HCT116 (cell line): ENCODE data around the gene PRRG1. TPM values are rescaled to one million over a fixed set of nuclear protein-coding genes. Genes with fewer than 3 reads are reported as not detected.
"Not testable (repeated sequence)": the region's sequence is repeated elsewhere in the genome, so short reads cannot be mapped to it uniquely, and the experiment has no call there.

ENCODE experiments used
- ATAC-seq: fragments of 200-7000 bp; cut with Tn5 transposase; 2 replicates; pipeline ENCODE4 v1.9.1; 2020; ENCODE audit warnings: mild to moderate bottlenecking, moderate library complexity
- BruUV-seq: library from RNA; stranded (reverse); fragments of 400-500 nt; replicated peaks from 2 replicates; lab custom pipeline; 2021; lab: Mats Ljungman, UMichigan
- CTCF ChIA-PET: fragments of 300-600 bp; sonication (Branson Sonifier 250); formaldehyde crosslinking; loops from one replicate; lab custom pipeline; 2021; ENCODE audit warnings: antibody characterized with exemption; lab: Charles Lee
- POLR2A ChIA-PET: fragments of 300-600, 350-600 bp; sonication (Branson Sonifier 250); formaldehyde crosslinking; loops from one replicate; lab custom pipeline; 2021; ENCODE audit warnings: antibody characterized with exemption; lab: Charles Lee
- RAD21 ChIA-PET, 2 experiments: fragments of 300-600 bp; sonication (Branson Sonifier 250); formaldehyde crosslinking; loops; one replicate each; lab custom pipeline; 2023; ENCODE audit warnings: low total read pairs in 2 of 2; ENCODE audit not compliant: uncharacterized antibody in 2 of 2, unreplicated experiment in 2 of 2, low non-redundant PET in 1 of 2; lab: Charles Lee
- DNase-seq: peaks from one replicate; pipeline ENCODE4 v3.0.0-alpha.2; 2010; ENCODE audit warnings: low read depth, low spot score
- H2AFZ ChIP-seq: fragments of 200-600 bp; shearing (Covaris generic), sonication (generic); 2 replicates; pipeline ENCODE4 v1.6.1; 2017; ENCODE audit warnings: low read depth, mixed run types, mixed read lengths, antibody characterized with exemption, low read length; ENCODE audit not compliant: poor library complexity, severe bottlenecking
- H3K27ac ChIP-seq: 2 replicates; pipeline ENCODE4 v1.5.1; 2012; ENCODE audit warnings: low read depth, low read length
- H3K27me3 ChIP-seq: fragments of 200-600 bp; sonication (generic); 2 replicates; pipeline ENCODE4 v1.6.1; 2016; ENCODE audit warnings: mixed run types, low read length, mixed read lengths; ENCODE audit not compliant: insufficient read depth
- H3K36me3 ChIP-seq, 2 experiments: fragments of 200-500 bp in 1 of 2; fragments of 200-600 bp in 1 of 2; sonication (Bioruptor generic) in 1 of 2; sonication (generic) in 1 of 2; 2 replicates each; pipeline versions ENCODE4 v1.5.1 to v1.6.1; 2014 to 2016; ENCODE audit warnings: low read length in 2 of 2, inconsistent platforms in 1 of 2, mixed read lengths in 1 of 2, mixed run types in 1 of 2; ENCODE audit not compliant: insufficient read depth in 2 of 2, control insufficient read depth in 1 of 2
- H3K4me1 ChIP-seq, 2 experiments: fragments of 200-600 bp in 1 of 2; sonication (generic) in 1 of 2; 2 replicates each; pipeline versions ENCODE4 v1.5.1 to v1.6.1; 2012 to 2017; ENCODE audit warnings: low read length in 2 of 2, inconsistent platforms in 1 of 2, mild to moderate bottlenecking in 1 of 2, mixed read lengths in 1 of 2, mixed run types in 1 of 2, moderate library complexity in 1 of 2; ENCODE audit not compliant: insufficient read depth in 2 of 2, control insufficient read depth in 1 of 2
- H3K4me2 ChIP-seq: fragments of 200-600 bp; sonication (generic); 2 replicates; pipeline ENCODE4 v1.6.1; 2017; ENCODE audit warnings: mixed run types, low read length, mixed read lengths
- H3K4me3 ChIP-seq, 2 experiments: fragments of 200-600 bp in 1 of 2; sonication (generic) in 1 of 2; replicated peaks in 1 of 2; 2 replicates each; pipeline ENCODE4 v1.5.1; 2011 to 2016; ENCODE audit warnings: low read length in 2 of 2, control low read depth in 1 of 2, low read depth in 1 of 2, mild to moderate bottlenecking in 1 of 2, mixed read lengths in 1 of 2, mixed run types in 1 of 2
- H3K79me2 ChIP-seq: fragments of 200-600 bp; sonication (generic); 2 replicates; pipeline ENCODE4 v1.6.1; 2017; ENCODE audit warnings: mild to moderate bottlenecking, mixed run types, low read length, moderate library complexity, mixed read lengths; ENCODE audit not compliant: insufficient read depth
- H3K9ac ChIP-seq: fragments of 200-600 bp; sonication (generic); 2 replicates; pipeline ENCODE4 v1.6.1; 2016; ENCODE audit warnings: low read length, mixed read lengths
- H3K9me2 ChIP-seq: fragments of 200-600 bp; sonication (generic), shearing (Covaris generic); 2 replicates; pipeline ENCODE4 v1.6.1; 2017; ENCODE audit warnings: mixed run types, mild to moderate bottlenecking, moderate library complexity; ENCODE audit not compliant: insufficient read depth
- H3K9me3 ChIP-seq, 2 experiments: fragments of 200-500 bp in 1 of 2; fragments of 200-600 bp in 1 of 2; sonication (Bioruptor generic) in 1 of 2; sonication (generic) in 1 of 2; 2 replicates each; pipeline ENCODE4 v1.6.1; 2014 to 2017; ENCODE audit warnings: low read length in 2 of 2, mixed read lengths in 2 of 2, inconsistent platforms in 1 of 2, low read depth in 1 of 2, mild to moderate bottlenecking in 1 of 2, mixed run types in 1 of 2, moderate library complexity in 1 of 2; ENCODE audit not compliant: control insufficient read depth in 1 of 2, insufficient read depth in 1 of 2
- H4K20me1 ChIP-seq: fragments of 200-600 bp; sonication (generic), shearing (Covaris generic); 2 replicates; pipeline ENCODE4 v1.6.1; 2017; ENCODE audit warnings: mixed run types, mild to moderate bottlenecking, moderate library complexity; ENCODE audit not compliant: insufficient read depth
- CBX3 ChIP-seq: IDR thresholded peaks from 2 replicates; pipeline ENCODE4 v1.6.1; 2012; ENCODE audit warnings: low read depth
- ELF1 ChIP-seq: IDR thresholded peaks from 2 replicates; pipeline ENCODE4 v1.6.1; 2012; ENCODE audit warnings: low read depth, borderline replicate concordance
- SIN3A ChIP-seq: IDR thresholded peaks from 2 replicates; pipeline ENCODE4 v1.6.1; 2012; ENCODE audit warnings: low read depth
- intact Hi-C: fragments of 100-400 bp; cut with micrococcal nuclease; formaldehyde crosslinking; loops from 2 replicates; pipeline ENCODE4 v1.10.0; 2022
- total RNA-seq: library from RNA; stranded (reverse); gene quantifications from one replicate; pipeline ENCODE4 v1.2.1, GENCODE V29; 2021; ENCODE audit not compliant: unreplicated experiment
- TF ChIP-seq, protein P1 (sequence below): IDR thresholded peaks from 2 replicates; pipeline ENCODE4 v1.6.1; 2011; ENCODE audit warnings: mild to moderate bottlenecking, low read length, moderate library complexity; ENCODE audit not compliant: insufficient replicate concordance; ENCODE audit errors: extremely low read depth

The PRRG1 gene
- total RNA-seq, 1 experiment from 2014 or later = 16.0 TPM

GRCh38 chrX:37425370-37425769 lies 76.2 kb downstream of the PRRG1 start:
- ChIA-PET CTCF (no interaction called here), POLR2A (no interaction called here), RAD21 (no interaction called here)
- H3K9ac ChIP-seq = no peak overlapping the region
- H2AFZ ChIP-seq = no peak overlapping the region
- H3K4me2 ChIP-seq = no peak overlapping the region
- H3K9me3 ChIP-seq = no peaks in the 10 kb centered on the region
- ATAC-seq = no peak
- H3K27ac ChIP-seq = no peak overlapping the region
- TF ChIP-seq, protein P1, sequence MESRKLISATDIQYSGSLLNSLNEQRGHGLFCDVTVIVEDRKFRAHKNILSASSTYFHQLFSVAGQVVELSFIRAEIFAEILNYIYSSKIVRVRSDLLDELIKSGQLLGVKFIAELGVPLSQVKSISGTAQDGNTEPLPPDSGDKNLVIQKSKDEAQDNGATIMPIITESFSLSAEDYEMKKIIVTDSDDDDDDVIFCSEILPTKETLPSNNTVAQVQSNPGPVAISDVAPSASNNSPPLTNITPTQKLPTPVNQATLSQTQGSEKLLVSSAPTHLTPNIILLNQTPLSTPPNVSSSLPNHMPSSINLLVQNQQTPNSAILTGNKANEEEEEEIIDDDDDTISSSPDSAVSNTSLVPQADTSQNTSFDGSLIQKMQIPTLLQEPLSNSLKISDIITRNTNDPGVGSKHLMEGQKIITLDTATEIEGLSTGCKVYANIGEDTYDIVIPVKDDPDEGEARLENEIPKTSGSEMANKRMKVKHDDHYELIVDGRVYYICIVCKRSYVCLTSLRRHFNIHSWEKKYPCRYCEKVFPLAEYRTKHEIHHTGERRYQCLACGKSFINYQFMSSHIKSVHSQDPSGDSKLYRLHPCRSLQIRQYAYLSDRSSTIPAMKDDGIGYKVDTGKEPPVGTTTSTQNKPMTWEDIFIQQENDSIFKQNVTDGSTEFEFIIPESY = no peak
- TF ChIP-seq ELF1 = no peak
- TF ChIP-seq SIN3A = no peak
- TF ChIP-seq CBX3 = no peak
- H3K4me3 ChIP-seq = no peak overlapping the region
- DNase-seq = no peak
- H3K36me3 ChIP-seq = no peaks in the 10 kb centered on the region
- intact Hi-C loops = no loop called here
- H4K20me1 ChIP-seq = no peaks in the 10 kb centered on the region
- no TSS peak for BruUV-seq
- H3K27me3 ChIP-seq = no peaks in the 10 kb centered on the region
- H3K9me2 ChIP-seq = no peaks in the 10 kb centered on the region
- no peaks in the 10 kb centered on the region; a peak in 1 of 4 replicates for H3K4me1 ChIP-seq
- H3K79me2 ChIP-seq = no peaks in the 10 kb centered on the region

GRCh38 chrX:37428962-37429361 lies 79.8 kb downstream of the PRRG1 start:
- POLR2A ChIA-PET, H3K9ac ChIP-seq, H3K36me3 ChIP-seq, ATAC-seq, BruUV-seq, H3K27ac ChIP-seq, H2AFZ ChIP-seq, H3K9me2 ChIP-seq, H3K4me2 ChIP-seq, H3K4me3 ChIP-seq, DNase-seq, RAD21 ChIA-PET, H3K9me3 ChIP-seq, H3K79me2 ChIP-seq, H3K4me1 ChIP-seq, H4K20me1 ChIP-seq, intact Hi-C loops, H3K27me3 ChIP-seq, CTCF ChIA-PET: not testable (repeated sequence)
